ENCODE measurements around the gene PKDCC.

PKDCC gene

DNA sequence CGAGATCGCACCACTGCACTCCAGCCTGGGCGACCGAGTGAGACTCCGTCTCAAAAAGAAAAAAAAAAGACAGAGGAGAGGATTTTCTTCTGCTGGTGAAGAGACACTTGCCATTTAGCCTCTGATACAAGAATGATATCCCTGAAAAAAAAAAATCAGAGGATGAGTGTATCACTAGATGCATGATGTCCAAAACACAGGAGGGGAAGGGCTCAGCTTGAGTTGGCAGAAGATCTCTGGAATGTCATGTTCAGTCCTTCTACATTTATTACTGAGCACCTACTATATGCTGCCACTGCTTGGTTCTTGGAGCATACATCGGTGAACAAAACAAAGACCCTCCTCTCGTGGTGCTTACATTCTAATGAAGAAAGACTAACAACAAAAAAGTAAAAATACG is 10.9 kb upstream of the PKDCC start:
- no peak overlapping the region for H3K27ac ChIP-seq
- TF ChIP-seq CTCF (IDR thresholded peaks at IDR 0.05), result no peak
- TF ChIP-seq ZFX (IDR thresholded peaks at IDR 0.05; ENCODE audit: borderline replicate concordance), result no peak

GRCh38 chr2:42040643-42041278 is 7.1 kb upstream of the PKDCC start:
- no peak overlapping the region for H3K27ac ChIP-seq
- no peak for TF ChIP-seq CTCF (IDR thresholded peaks at IDR 0.05)

GRCh38 chr2:42041377-42042127 is 6.3 kb upstream of the PKDCC start:
- TF ChIP-seq CTCF (IDR thresholded peaks at IDR 0.05) (no peak), ZFX (IDR thresholded peaks at IDR 0.05; ENCODE audit: borderline replicate concordance) (no peak)
- no peak overlapping the region for H3K27ac ChIP-seq

DNA sequence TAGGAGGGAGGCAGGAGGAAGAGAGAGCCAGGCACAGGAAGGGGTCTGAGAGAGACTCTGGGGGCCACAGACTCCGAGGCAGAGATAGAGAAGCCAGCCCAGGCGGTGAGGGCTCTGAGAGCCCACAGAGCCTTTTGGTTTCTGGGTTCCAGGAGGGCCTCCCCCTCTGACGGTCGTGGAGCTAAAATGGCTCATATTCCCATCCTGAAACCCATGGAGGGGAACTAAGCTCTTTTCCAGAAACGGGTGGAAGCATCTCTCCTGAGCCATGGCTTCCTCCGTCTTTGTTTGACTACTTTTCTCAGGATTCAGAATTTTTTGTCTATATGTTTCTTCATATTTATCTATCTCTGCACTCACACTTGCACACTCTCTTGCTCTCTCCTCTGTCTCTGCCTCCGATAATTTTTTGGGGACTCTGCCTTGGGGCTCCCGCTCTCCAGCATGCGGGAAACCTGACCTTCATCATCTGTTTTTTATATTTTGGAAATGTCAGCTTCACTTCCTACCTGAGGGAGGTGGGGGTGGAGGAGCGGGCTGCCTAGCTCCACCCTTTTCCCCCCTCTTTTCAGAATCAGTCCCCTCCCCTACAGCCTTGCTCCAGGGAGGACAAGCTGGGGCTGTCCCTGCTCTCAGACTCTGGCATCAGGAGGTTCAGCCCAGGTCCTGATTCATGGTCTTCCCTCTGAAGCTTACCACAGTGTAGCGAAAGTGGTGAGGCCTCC is 5.0 kb upstream of the PKDCC start:
- no peak overlapping the region for H3K27ac ChIP-seq
- TF ChIP-seq CTCF (IDR thresholded peaks at IDR 0.05) (no peak), ZFX (IDR thresholded peaks at IDR 0.05; ENCODE audit: borderline replicate concordance) (no peak)

GRCh38 chr2:42043789-42044394 is 3.9 kb upstream of the PKDCC start:
- H3K27ac ChIP-seq, result no peak overlapping the region
- TF ChIP-seq CTCF (IDR thresholded peaks at IDR 0.05), result no peak
- no peak for TF ChIP-seq ZFX (IDR thresholded peaks at IDR 0.05; ENCODE audit: borderline replicate concordance)

DNA sequence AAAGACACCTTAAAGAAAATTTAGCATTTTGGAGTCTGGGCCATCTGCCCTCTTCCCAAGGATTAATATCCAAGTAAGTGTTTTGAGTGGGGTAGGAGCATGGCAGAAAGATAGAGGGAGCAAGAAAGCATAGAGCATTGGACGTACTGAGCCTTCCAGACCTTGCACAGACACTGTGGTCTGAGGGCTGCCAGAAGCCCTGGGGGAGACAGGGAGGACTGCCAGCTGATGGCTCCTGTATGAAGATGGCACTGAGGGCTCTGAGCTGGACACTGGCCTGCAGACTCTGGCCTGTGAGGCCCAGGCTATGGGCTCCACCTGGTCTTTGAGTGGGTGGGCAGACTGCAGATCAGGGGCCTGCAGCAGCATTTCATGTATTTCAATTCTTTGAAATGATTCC is 2.9 kb upstream of the PKDCC start:
- no peak overlapping the region for H3K27ac ChIP-seq
- TF ChIP-seq ZFX (IDR thresholded peaks at IDR 0.05; ENCODE audit: borderline replicate concordance) (no peak), CTCF (IDR thresholded peaks at IDR 0.05) (no peak)
